Right lobe of liver (tissue), 6 donors: ENCODE measurements around the gene TOM1L2. TPM values are rescaled to one million over a fixed set of nuclear protein-coding genes. Genes with fewer than 3 reads are reported as not detected.

Source experiments
- ATAC-seq, 4 donors: fragments of 200-7000 bp; cut with Tn5 transposase; one replicate each; pipeline ENCODE4 v1.9.1; 2020; ENCODE audit warnings: mild to moderate bottlenecking in 4 of 4, moderate library complexity in 4 of 4
- DNase-seq, 3 donors: peaks; one replicate each; pipeline ENCODE4 v3.0.0-alpha.2; 2020
- H3K27ac ChIP-seq, 3 donors: fragments of 200-600 bp; one replicate each; pipeline ENCODE4 v1.8.0; 2022
- H3K27me3 ChIP-seq, 2 donors: fragments of 200-600 bp; one replicate each; pipeline ENCODE4 v1.8.0; 2022
- H3K36me3 ChIP-seq, 4 donors: fragments of 200-600 bp; sonication (generic) in 1 of 4; one replicate each; pipeline versions ENCODE4 v1.5.1 to v1.8.0; 2017 to 2022; ENCODE audit warnings: control low read depth in 1 of 4
- H3K4me1 ChIP-seq, 4 donors: fragments of 200-600 bp; sonication (generic) in 1 of 4; one replicate each; pipeline versions ENCODE4 v1.5.1 to v1.8.0; 2017 to 2022; ENCODE audit warnings: control low read depth in 1 of 4
- H3K4me3 ChIP-seq, 3 donors: fragments of 200-600 bp; one replicate each; pipeline ENCODE4 v1.8.0; 2022
- H3K9me3 ChIP-seq, 4 donors: fragments of 200-600 bp; sonication (generic) in 1 of 4; one replicate each; pipeline versions ENCODE4 v1.5.1 to v1.8.0; 2017 to 2022; ENCODE audit warnings: control low read depth in 1 of 4
- POLR2A ChIP-seq: fragments of 450-650 bp; IDR thresholded peaks from one replicate; pipeline ENCODE4 v1.6.1; 2017; ENCODE audit warnings: antibody characterized with exemption, mild to moderate bottlenecking
- WGBS: methylation state at CpG from one replicate; pipeline ENCODE4 v1.1.6; 2018; ENCODE audit warnings: low coverage, low lambda C conversion rate; ENCODE audit not compliant: insufficient coverage; ENCODE audit errors: missing lambda C conversion rate; 5-methylcytosine and 5-hydroxymethylcytosine counted together
- intact Hi-C, 2 donors: fragments of 100-400 bp; cut with DNase I; formaldehyde crosslinking; loops; one replicate each; pipeline versions ENCODE4 v1.11.2 to v1.14.1; 2022
- total RNA-seq, 6 experiments: library from RNA; depleted of rRNA in 2 of 6; stranded (reverse); fragments of >200 nt in 2 of 6; fragmentation: NEBNext Ultra II Directional in 3 of 6; extraction: Animal tissue kit (Norgen Biotek cat#: 25700) in 3 of 6; gene quantifications; one replicate each; pipeline versions ENCODE4 v1.1.0 to v1.2.4, GENCODE V29; 2016 to 2023
- TF ChIP-seq, protein P1 (sequence below), 4 donors: fragments of 200-600 bp in 3 of 4; fragments of 450-650 bp in 1 of 4; IDR thresholded peaks; one replicate each; pipeline versions ENCODE4 v1.5.1 to v1.8.0; 2016 to 2022; ENCODE audit warnings: antibody characterized with exemption in 4 of 4, mild to moderate bottlenecking in 2 of 4
- donor health status: DM: no; HTN: yes; CAD: no.
- donor health status: DM: no; HTN: no; CAD: no.
- donor health status: DM: no; HTN: no; CAD: no.
- donor health status: DM: no; HTN: yes; CAD: no.
- donor health status: DM: no; HTN: yes; CAD: no.

Gene TOM1L2
- total RNA-seq, 6 experiments from 2014 or later, result 13.5 to 21.2 (median 16.0) TPM

DNA sequence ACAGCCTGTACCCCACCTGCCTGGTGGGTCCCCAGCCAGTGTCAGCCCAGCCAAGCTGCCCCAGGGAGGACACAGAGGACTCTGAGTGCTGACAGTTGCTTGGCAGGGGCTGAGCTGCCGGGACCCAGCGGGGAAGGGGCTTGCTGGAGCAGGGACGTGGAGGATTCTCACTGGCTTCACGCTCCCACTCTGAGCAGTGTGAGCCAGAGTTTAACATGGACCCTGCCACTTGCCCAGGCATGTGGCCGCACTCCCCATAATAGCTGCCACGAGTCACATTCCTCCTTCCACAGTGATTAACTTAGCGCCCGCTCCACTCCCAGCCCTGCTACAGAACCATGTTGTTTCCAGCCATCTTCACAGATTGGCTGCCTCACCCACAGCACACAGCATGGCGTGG is 166.6 kb downstream of the TOM1L2 start:
- no peak overlapping the region for H3K4me3 ChIP-seq
- no peaks in the 10 kb centered on the region for H3K36me3 ChIP-seq
- ATAC-seq, result no peak
- no peaks in the 10 kb centered on the region for H3K9me3 ChIP-seq
- 100% methylated on average over 1 of the region's 9 CpGs for WGBS
- peaks cover 0 to 28% (median 3%) of the 10 kb centered on the region in 4 donors for H3K4me1 ChIP-seq
- no peaks in the 10 kb centered on the region for H3K27me3 ChIP-seq
- TF ChIP-seq, protein P1, sequence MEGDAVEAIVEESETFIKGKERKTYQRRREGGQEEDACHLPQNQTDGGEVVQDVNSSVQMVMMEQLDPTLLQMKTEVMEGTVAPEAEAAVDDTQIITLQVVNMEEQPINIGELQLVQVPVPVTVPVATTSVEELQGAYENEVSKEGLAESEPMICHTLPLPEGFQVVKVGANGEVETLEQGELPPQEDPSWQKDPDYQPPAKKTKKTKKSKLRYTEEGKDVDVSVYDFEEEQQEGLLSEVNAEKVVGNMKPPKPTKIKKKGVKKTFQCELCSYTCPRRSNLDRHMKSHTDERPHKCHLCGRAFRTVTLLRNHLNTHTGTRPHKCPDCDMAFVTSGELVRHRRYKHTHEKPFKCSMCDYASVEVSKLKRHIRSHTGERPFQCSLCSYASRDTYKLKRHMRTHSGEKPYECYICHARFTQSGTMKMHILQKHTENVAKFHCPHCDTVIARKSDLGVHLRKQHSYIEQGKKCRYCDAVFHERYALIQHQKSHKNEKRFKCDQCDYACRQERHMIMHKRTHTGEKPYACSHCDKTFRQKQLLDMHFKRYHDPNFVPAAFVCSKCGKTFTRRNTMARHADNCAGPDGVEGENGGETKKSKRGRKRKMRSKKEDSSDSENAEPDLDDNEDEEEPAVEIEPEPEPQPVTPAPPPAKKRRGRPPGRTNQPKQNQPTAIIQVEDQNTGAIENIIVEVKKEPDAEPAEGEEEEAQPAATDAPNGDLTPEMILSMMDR (IDR thresholded peaks at IDR 0.05), result no peak
- no peak for TF ChIP-seq POLR2A
- no peak for DNase-seq
- no peak overlapping the region for H3K27ac ChIP-seq
- intact Hi-C loops, result no loop called here

DNA sequence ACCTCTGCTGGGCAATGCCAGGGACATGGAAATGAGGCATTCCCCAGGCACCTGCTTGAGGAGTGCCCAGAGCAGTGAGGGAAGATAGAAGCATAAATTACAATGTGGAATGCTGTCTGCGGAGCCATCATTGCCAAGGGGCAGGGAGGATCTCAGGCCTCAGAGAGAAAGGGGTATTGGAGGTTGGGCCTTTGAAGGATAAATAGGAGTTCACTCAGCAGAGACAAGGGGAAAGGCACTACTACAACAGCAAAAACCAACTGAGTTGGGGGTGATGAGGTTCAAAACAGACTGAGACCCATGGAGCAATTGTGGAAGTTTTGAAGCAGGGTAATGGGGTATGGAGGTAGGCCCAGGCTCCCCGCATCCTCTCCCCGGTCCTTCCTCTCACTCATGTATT is 168.2 kb downstream of the TOM1L2 start:
- no peaks in the 10 kb centered on the region for H3K9me3 ChIP-seq
- peaks cover 0 to 17% (median 3%) of the 10 kb centered on the region in 4 donors for H3K4me1 ChIP-seq
- intact Hi-C loops, result no loop called here
- no peaks in the 10 kb centered on the region for H3K27me3 ChIP-seq
- no peak overlapping the region for H3K27ac ChIP-seq
- no peak overlapping the region for H3K4me3 ChIP-seq
- no peaks in the 10 kb centered on the region for H3K36me3 ChIP-seq
- ATAC-seq (no peak), DNase-seq (no peak)
- WGBS, result 93% methylated on average over 3 of the region's 3 CpGs
- TF ChIP-seq POLR2A, result no peak

DNA sequence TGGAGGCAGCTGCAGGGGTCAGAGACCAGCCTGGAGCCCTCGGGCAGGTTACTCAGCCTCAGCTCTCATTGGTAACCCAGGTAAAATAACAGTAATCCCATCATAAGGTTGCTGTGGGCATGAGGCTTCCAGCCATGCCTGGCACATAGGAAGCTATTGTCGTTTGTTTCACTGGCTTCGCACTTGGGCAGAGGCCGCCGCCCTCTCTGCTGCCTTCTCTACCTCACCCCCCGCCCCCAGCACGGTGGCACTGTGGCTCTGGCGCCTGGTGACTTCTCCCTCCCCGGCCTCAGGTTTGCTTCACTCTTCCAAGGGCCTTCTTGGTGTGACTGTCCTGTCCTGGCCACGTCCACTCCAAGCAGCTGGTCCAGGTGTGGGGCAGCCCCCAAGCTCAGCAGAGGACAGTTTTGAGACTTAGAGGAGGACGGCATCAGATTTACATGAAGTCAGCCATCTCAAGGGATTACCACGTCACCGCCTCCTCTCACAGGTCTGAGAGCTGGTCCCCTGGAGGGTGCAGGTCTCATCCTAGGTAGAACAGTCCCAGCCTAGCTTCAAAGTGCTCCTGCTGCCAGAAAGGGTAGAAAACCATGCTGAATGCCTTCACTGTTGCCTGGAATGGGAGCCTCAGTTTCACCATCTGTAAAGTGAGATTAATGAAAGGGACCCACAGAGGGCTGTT is 170.3 kb downstream of the TOM1L2 start:
- Histone ChIP-seq H3K27ac (no peak overlapping the region), H3K9me3 (no peaks in the 10 kb centered on the region), H3K36me3 (no peaks in the 10 kb centered on the region), H3K27me3 (no peaks in the 10 kb centered on the region), H3K4me3 (no peak overlapping the region), H3K4me1 (peaks cover 0 to 10% (median 0%) of the 10 kb centered on the region in 4 donors)
- 95% methylated on average over 4 of the region's 13 CpGs for WGBS
- DNase-seq (no peak), ATAC-seq (no peak)
- intact Hi-C loops, result no loop called here
- TF ChIP-seq POLR2A, result no peak
- TF ChIP-seq, protein P1 (IDR thresholded peaks at IDR 0.05), result no peak

DNA sequence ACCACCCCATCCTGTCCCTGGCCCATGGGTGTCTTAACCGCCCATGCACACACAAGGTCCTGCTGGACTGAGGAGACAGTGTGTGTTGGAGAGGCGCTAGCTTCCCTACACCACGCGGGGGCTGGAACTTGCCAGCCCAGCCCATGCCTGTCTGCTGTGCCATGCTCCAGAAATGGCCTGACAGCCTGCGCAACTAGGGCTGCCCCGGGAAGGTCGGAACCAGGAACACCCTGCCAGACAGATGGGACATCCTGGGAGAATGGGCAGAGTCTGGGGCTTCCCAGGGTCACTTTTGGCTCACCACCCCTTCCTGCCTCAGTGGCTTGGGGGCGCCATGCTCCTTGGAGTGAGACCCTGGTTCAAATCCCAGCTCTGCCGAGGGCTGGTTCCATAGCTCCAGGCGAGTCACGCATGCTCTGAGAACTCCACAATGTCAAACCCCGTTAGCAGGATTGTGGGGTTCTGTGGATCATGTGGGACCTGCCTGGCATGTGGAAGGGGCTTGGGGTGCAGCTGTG is 171.6 kb downstream of the TOM1L2 start:
- intact Hi-C loops, result no loop called here
- DNase-seq (no peak), ATAC-seq (no peak)
- H3K27me3 ChIP-seq, result no peaks in the 10 kb centered on the region
- H3K36me3 ChIP-seq, result peaks cover 0 to under 1% (median 0%) of the 10 kb centered on the region in 4 donors
- no peak for TF ChIP-seq POLR2A
- TF ChIP-seq, protein P1 (IDR thresholded peaks at IDR 0.05), result no peak
- H3K27ac ChIP-seq, result no peak overlapping the region
- WGBS, result 96% methylated on average over 5 of the region's 12 CpGs
- H3K4me3 ChIP-seq, result no peak overlapping the region
- no peaks in the 10 kb centered on the region for H3K9me3 ChIP-seq
- no peaks in the 10 kb centered on the region for H3K4me1 ChIP-seq

DNA sequence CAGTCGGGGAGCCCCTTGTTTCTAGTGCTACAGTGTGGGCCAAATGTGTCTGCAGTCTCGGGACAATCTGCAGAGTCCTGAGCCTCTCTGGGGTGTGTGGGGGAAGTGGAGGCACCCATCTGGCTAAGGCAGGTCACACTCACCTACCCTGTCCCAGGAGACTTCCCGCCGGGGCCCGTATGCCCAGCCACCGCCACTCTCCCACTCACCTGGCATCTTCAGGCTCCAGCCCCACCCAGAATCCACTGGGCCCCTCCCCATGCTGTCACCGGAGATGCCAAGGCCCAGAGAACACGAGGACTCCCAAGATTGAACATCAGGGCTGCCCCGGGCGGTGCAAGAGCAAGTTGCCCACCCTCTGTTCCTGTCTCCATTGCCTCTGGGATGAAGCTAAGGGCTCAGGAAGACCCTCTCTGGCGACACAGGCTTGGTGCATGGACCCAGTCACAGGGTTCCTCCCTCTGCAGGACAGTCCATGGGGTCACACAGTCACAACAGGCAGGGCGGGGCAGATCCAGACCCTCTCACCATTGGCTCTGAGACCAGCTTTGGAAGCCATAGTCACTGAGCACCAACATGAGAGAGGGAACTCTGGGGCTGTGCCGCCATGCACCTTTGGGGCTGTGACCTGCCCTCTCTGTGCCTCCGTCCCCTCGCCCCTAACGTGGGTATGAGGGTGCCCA is 173.5 kb downstream of the TOM1L2 start:
- H3K4me1 ChIP-seq, result no peaks in the 10 kb centered on the region
- TF ChIP-seq, protein P1 (IDR thresholded peaks at IDR 0.05), result no peak
- TF ChIP-seq POLR2A, result no peak
- H3K36me3 ChIP-seq, result peaks cover 0 to 6% (median 1%) of the 10 kb centered on the region in 4 donors
- no peak for ATAC-seq
- intact Hi-C loops, result no loop called here
- H3K27me3 ChIP-seq, result no peaks in the 10 kb centered on the region
- no peak for DNase-seq
- H3K27ac ChIP-seq, result no peak overlapping the region
- no peaks in the 10 kb centered on the region for H3K9me3 ChIP-seq
- no peak overlapping the region for H3K4me3 ChIP-seq
- WGBS, result no CpG with 5 or more reads among the region's 16 CpGs
